NCI-H345 (cell line): ENCODE results near the gene SEMA3B.
"Not testable (repeated sequence)": the region's sequence is repeated elsewhere in the genome, so short reads cannot be mapped to it uniquely, and the experiment has no call there.

Experiments used
- DNase-seq: peaks from one replicate; lab custom pipeline; 2025; lab: John Stamatoyannopoulos, UW

The SEMA3B gene

GRCh38 chr3:50258979-50259378 is 10.0 kb upstream of the SEMA3B start:
- no peak for DNase-seq

- no peak for DNase-seq
These were observed 9.4 kb upstream of the SEMA3B start for GRCh38 chr3:50259432-50260026.

GRCh38 chr3:50260027-50260941 is 8.7 kb upstream of the SEMA3B start:
- DNase-seq, result peak; percentile 82

- no peak for DNase-seq
These were observed 8.0 kb upstream of the SEMA3B start for GRCh38 chr3:50260942-50261441.

- DNase-seq, result no peak
These were observed 7.4 kb upstream of the SEMA3B start for GRCh38 chr3:50261505-50261904.

- not testable (repeated sequence) for DNase-seq
These were observed 6.7 kb upstream of the SEMA3B start for GRCh38 chr3:50262200-50262599.

- DNase-seq, result no peak
These were observed 6.2 kb upstream of the SEMA3B start for GRCh38 chr3:50262778-50263177.

GRCh38 chr3:50263478-50264382 is 5.2 kb upstream of the SEMA3B start:
- DNase-seq, result no peak

GRCh38 chr3:50264383-50264963 is 4.5 kb upstream of the SEMA3B start:
- DNase-seq, result peak; percentile 8

- no peak for DNase-seq
These were observed 3.9 kb upstream of the SEMA3B start for GRCh38 chr3:50264964-50265485.

- no peak for DNase-seq
These were observed 3.4 kb upstream of the SEMA3B start for GRCh38 chr3:50265571-50265970.

GRCh38 chr3:50266017-50266416 is 2.9 kb upstream of the SEMA3B start:
- no peak for DNase-seq

GRCh38 chr3:50266836-50267235 is 2.1 kb upstream of the SEMA3B start:
- DNase-seq, result no peak

- no peak for DNase-seq
These were observed 1.6 kb upstream of the SEMA3B start for GRCh38 chr3:50267280-50267913.

- no peak for DNase-seq
These were observed 671 bp upstream of the SEMA3B start for GRCh38 chr3:50268276-50268675.

GRCh38 chr3:50269460-50269859 is 513 bp downstream of the SEMA3B start:
- DNase-seq, result no peak

- no peak for DNase-seq
These were observed 1.0 kb downstream of the SEMA3B start for GRCh38 chr3:50269977-50270413.

GRCh38 chr3:50270422-50271224 is 1.7 kb downstream of the SEMA3B start:
- no peak for DNase-seq

GRCh38 chr3:50271314-50271936 is 2.5 kb downstream of the SEMA3B start:
- no peak for DNase-seq

GRCh38 chr3:50272538-50272910 is 3.6 kb downstream of the SEMA3B start:
- not testable (repeated sequence) for DNase-seq
